GM20000 (cell line): Measurements from ENCODE around the gene FAM3D.
A peak's percentile ranks its signal among the peaks of the same experiment; 100 is the strongest.

Source experiments
- DNase-seq: peaks from one replicate; pipeline ENCODE4 v3.0.0; 2012; ENCODE audit warnings: low spot score
- TF ChIP-seq, protein P1 (sequence below): IDR thresholded peaks from 2 replicates; pipeline ENCODE4 v1.5.1; 2012; ENCODE audit warnings: mild to moderate bottlenecking, control low read depth; ENCODE audit errors: extremely low read depth, missing control alignments

FAM3D gene

DNA sequence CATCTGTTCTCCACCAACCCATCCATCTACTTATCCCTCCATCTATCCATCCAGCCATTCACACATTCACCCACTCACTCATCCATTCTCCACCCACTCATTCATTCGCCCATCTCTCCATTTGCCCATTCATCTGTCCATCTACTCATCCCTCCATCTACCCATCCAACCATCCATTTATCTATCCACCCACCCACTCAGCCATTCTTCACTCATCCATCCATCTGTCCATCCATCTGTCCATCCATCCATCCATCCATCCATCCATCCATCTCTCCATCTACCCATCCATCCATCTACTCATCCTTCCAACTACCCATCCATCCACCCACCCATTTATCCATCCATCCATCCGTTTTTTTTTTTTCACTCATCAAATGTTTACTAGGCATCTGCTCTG, 13.9 kb downstream of the FAM3D start:
- DNase-seq = no peak
- TF ChIP-seq, protein P1, sequence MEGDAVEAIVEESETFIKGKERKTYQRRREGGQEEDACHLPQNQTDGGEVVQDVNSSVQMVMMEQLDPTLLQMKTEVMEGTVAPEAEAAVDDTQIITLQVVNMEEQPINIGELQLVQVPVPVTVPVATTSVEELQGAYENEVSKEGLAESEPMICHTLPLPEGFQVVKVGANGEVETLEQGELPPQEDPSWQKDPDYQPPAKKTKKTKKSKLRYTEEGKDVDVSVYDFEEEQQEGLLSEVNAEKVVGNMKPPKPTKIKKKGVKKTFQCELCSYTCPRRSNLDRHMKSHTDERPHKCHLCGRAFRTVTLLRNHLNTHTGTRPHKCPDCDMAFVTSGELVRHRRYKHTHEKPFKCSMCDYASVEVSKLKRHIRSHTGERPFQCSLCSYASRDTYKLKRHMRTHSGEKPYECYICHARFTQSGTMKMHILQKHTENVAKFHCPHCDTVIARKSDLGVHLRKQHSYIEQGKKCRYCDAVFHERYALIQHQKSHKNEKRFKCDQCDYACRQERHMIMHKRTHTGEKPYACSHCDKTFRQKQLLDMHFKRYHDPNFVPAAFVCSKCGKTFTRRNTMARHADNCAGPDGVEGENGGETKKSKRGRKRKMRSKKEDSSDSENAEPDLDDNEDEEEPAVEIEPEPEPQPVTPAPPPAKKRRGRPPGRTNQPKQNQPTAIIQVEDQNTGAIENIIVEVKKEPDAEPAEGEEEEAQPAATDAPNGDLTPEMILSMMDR = no peak

DNA sequence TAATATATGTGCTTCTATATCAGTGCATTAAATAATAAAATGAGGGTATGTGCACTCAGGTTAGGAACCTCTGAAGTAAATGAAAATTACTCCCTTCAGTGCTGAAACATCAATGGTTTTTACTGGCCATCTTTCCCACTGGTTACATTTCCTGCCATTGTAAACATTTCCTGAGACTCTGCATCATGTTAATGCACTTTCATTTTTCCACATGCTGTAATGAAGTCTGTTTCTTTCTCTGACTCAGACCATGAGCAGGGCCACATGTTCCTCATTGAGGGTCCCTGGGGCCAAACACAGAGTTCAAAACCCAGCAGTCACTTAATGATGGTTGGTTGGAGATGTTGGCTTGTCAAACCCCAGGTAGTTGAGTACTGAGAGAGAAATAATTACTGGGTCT, 15.3 kb downstream of the FAM3D start:
- TF ChIP-seq, protein P1 = no peak
- DNase-seq = no peak

- TF ChIP-seq, protein P1 = no peak
- DNase-seq = no peak
Observed at GRCh38 chr3:58647381-58648141, 19.0 kb downstream of the FAM3D start.

DNA sequence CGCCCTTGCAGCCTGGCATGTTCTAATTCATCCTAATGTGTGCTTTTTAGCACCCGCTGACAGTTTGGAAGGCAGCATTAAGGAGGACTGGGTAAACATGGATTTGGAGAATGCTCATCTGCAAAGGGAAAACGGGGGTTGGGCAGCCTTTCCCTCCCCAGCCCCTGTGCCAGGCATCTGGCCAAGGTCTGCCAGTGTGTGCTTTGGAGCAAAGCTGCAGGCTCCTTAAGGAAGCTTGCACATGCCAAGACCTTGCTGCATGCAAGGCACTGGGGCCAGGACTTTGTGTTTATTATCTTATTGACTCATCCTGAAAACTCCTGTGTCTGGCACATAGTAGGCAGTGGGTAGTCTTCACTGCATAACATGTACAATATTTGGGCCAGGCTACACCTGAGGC, 20.1 kb downstream of the FAM3D start:
- TF ChIP-seq, protein P1 = no peak
- no peak for DNase-seq

GRCh38 chr3:58645726-58646125, 20.8 kb downstream of the FAM3D start:
- DNase-seq = no peak
- TF ChIP-seq, protein P1 = no peak

DNA sequence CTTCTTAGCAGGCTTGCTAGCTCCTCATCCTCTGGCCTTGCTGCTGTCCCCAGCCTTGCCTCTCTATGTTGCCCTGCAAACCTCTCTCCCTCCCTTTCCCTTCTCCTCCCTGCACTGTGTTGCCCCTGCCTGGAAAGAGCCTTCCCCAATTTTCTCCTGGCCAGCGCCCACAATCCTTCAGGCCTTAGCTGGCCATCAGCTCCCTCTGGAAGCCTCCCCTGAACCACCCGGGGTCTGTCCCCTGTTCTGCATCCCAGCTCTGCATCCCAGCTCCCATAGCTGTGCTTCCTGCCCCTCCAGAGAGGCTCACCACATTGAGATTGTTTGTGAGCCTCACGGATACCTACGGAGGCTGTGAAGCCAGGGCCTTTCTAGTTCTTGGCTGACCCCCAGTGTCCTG, 23.7 kb downstream of the FAM3D start:
- TF ChIP-seq, protein P1 = no peak
- no peak for DNase-seq

DNA sequence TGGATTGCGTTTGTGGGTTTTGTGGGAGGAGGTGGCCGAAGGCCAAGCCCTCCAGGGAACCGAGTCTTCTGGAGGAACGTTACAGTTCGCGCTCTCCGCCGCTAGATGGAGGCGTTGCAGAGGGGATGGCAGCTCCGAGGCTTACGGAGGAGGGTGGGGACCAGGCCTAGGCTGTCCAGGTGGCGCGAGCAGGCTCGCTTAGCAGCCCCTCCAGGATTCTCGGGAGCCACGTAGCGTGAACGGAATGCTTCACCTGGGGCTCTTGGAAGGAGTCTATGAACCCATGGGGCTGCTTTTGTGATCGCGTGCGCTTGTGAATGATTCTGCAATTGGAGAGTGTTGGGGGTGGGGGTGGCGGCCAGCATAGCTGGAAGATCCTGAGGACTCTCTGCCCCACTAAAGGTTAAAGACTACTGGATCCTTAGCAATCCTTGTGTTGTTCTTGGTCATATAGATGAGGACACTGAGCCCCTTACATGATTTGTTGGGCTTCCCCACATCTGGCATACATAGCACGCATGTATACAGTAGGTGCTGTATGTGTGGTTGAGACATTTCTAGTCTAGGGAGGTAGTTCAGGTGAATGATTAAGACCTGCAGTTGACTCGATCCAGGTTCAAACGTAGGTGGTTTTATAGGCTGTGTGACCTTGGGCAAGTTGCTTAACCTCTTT, 25.7 kb downstream of the FAM3D start:
- TF ChIP-seq, protein P1 = peak; percentile 76

More for the DNA sequence above, 25.7 kb downstream of the FAM3D start:
- peak; percentile 78 for DNase-seq
